GM10266 (cell line): ENCODE data around the gene PPP1R15B.

ENCODE experiments used
- DNase-seq: peaks from one replicate; pipeline ENCODE4 v3.0.0; 2012; ENCODE audit errors: extremely low spot score
- CTCF ChIP-seq: IDR thresholded peaks from 2 replicates; pipeline ENCODE4 v1.5.1; 2012; ENCODE audit warnings: mild to moderate bottlenecking, low read depth; ENCODE audit not compliant: control insufficient read depth, insufficient read depth; ENCODE audit errors: missing control alignments

PPP1R15B gene

GRCh38 chr1:204407295-204407971 is 4.2 kb downstream of the PPP1R15B start:
- TF ChIP-seq CTCF = no peak
- no peak for DNase-seq

GRCh38 chr1:204406621-204407020 is 5.0 kb downstream of the PPP1R15B start:
- no peak for TF ChIP-seq CTCF
- no peak for DNase-seq

- TF ChIP-seq CTCF = no peak
- DNase-seq = no peak
Measured at GRCh38 chr1:204405988-204406387, 5.6 kb downstream of the PPP1R15B start.

- no peak for DNase-seq
- no peak for TF ChIP-seq CTCF
Measured at GRCh38 chr1:204404629-204405028, 7.0 kb downstream of the PPP1R15B start.

- no peak for DNase-seq
- TF ChIP-seq CTCF = no peak
Measured at GRCh38 chr1:204402391-204402790, 9.2 kb downstream of the PPP1R15B start.

GRCh38 chr1:204401730-204402129 is 9.9 kb downstream of the PPP1R15B start:
- no peak for DNase-seq
- no peak for TF ChIP-seq CTCF

- no peak for TF ChIP-seq CTCF
- DNase-seq = no peak
Measured at GRCh38 chr1:204400882-204401510, 10.6 kb downstream of the PPP1R15B start.
